HG02642 (cell line): ENCODE measurements around the gene GSTA5.
"Not testable (repeated sequence)": the region's sequence is repeated elsewhere in the genome, so short reads cannot be mapped to it uniquely, and the experiment has no call there.

Source experiments
- ATAC-seq: cut with Tn5 transposase; IDR thresholded peaks from one replicate; pipeline ENCODE4 v1.9.1; 2021; ENCODE audit warnings: mild to moderate bottlenecking; ENCODE audit not compliant: unreplicated experiment, poor library complexity

Gene GSTA5

DNA sequence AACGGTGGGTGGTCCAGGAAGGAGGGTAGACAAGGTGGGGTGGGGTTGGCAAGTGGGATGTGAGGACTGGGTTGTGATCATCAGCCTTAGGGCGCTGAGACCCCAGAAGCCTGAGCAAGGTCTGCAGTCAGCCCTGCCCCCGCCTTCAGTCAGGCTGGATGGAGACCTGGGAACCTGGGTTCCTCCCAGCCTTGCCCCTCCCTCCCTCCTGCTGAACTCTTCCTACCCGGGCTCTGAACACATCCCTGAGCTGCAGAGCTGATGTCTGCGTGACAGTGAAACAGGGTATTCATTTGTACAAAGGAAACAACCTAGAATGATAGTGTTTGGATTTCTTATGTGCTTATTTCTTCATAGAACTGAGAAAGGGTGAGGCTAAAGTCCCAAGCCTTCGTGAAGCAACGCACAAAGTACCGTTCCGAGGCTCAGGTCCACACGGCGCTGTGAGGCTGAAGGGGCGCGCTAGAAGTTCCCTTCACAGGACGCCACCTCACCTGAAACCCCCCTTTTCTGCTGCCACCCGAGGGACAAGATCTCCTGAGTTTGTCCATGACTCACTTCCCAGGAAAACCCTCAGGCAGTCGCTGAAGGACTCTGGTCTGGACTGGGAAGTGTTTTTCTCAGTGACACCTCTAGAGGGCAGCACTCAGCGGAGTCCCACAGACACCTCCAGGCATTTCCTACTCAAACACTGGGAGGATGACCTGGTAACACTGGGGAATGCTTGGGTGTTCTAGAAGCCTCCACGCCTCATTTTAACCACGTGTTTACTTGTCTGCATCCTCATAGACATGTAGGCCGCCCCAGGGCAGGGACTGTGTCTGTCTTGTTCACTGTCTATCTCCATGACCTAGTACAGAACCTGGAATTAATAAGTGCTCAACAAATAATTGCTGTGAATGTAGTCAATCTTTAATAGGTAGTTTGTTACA, 1.2 kb downstream of the GSTA5 start:
- peak; percentile 80 for ATAC-seq

GRCh38 chr6:52834481-52834880, 6.1 kb downstream of the GSTA5 start:
- no peak for ATAC-seq

- ATAC-seq: not testable (repeated sequence)
Observed at GRCh38 chr6:52830869-52831268, 9.7 kb downstream of the GSTA5 start.

DNA sequence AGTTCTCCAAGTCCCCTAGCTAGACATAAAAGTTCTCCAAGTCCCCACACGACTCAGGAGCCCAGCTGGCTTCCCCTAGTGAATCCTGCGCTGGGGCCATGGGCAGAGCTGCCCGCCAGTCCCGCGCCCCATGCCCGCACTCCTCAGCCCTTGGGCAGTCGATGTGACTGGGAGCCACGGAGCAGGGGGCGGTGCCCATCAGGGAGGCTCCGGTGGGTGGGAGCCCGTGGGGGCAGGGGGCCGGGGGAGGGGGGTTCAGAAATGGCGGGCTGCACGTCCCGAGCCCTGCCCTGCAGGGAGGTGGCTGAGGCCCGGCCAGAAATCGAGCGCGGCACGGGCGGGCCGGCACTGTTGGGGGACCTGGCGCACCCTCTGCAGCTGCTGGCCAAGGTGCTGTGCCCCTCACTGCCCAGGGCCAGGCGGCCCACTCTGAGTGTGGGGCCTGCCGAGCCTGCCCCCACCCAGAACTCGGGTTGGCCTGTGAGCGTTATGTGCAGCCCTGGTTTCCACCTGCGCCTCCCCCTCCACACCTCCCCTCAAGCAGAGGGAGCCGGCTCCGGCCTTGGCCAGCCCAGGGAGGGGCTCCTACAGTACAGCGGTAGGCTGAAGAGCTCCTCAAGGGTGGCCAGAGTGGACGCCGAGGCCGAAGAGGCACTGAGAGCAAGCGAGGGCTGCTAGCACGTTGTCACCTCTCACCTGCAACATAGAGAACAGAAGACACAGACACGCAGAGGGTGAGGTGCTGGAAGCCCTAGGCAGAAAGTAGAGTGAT, 11.4 kb downstream of the GSTA5 start:
- no peak for ATAC-seq

GRCh38 chr6:52828621-52829020, 12.0 kb downstream of the GSTA5 start:
- ATAC-seq: not testable (repeated sequence)

DNA sequence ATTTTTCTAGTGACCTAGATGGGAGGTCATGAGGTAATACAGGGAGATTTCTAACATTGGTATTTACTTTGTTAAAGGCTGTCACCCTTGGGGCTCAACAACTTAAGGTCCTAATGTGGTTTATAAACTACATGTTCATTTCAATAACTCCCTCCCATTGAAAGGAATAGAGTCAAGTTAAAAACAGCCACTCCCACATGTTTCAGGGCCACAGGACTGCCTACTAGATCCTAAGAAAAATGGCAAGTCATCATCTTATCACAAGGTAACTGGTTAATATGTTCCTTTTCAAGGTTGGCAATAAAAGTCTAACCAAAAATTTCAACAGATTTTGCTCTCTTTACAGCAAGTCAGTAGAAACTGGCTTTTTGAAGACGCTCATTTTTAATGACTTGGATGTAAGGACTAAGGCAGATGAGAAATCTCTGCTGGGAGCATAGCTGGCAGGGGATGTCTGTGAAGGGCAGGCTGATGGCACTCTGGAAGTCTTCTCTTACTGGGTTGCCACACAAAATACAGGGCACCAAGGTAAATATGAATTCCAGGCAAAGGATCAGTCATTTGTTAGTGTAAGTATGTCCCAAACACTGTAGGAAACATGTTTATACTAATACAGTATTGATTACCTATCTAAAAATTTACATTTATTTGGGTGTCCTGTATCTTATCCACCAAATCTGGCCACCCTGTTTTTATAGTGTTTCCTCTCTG, 13.4 kb downstream of the GSTA5 start:
- ATAC-seq: not testable (repeated sequence)

- ATAC-seq: no peak
Observed at GRCh38 chr6:52826513-52826912, 14.1 kb downstream of the GSTA5 start.

DNA sequence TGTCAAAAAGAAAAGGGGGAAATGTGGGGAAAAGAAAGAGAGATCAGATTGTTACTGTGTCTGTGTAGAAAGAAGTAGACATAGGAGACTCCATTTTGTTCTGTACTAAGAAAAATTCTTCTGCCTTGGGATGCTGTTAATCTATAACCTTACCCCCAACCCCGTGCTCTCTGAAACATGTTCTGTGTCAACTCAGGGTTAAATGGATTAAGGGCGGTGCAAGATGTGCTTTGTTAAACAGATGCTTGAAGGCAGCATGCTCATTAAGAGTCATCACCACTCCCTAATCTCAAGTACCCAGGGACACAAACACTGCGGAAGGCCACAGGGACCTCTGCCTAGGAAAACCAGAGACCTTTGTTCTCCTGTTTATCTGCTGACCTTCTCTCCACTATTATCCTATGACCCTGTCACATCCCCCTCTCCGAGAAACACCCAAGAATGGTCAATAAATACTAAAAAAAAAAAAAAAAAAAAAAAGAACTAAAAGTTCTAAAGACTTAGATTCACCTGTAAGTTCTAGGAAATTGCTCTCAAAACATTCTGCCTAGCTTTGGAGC, 14.6 kb downstream of the GSTA5 start:
- ATAC-seq: not testable (repeated sequence)

DNA sequence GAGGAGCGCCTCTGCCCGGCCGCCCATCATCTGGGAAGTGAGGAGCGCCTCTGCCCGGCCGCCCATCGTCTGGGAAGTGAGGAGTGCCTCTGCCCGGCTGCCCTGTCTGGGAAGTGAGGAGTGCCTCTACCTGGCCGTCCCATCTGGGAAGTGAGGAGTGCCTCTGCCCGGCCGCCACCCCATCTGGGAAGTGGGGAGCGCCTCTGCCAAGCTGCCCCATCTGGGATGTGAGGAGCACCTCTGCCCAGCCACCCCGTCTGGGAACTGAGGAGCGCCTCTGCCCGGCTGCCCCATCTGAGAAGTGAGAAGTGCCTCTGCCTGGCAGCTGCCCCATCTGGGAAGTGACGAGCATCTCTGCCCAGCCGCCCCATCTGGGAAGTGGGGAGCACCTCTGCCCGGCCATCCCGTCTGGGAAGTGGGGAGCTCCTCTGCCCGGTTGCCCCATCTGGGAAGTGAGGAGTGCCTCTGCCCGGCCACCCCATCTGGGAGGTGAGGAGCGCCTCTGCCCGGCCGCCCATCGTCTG, 15.3 kb downstream of the GSTA5 start:
- ATAC-seq: not testable (repeated sequence)

GRCh38 chr6:52821842-52822241, 18.8 kb downstream of the GSTA5 start:
- ATAC-seq: no peak

GRCh38 chr6:52820198-52820597, 20.4 kb downstream of the GSTA5 start:
- no peak for ATAC-seq

DNA sequence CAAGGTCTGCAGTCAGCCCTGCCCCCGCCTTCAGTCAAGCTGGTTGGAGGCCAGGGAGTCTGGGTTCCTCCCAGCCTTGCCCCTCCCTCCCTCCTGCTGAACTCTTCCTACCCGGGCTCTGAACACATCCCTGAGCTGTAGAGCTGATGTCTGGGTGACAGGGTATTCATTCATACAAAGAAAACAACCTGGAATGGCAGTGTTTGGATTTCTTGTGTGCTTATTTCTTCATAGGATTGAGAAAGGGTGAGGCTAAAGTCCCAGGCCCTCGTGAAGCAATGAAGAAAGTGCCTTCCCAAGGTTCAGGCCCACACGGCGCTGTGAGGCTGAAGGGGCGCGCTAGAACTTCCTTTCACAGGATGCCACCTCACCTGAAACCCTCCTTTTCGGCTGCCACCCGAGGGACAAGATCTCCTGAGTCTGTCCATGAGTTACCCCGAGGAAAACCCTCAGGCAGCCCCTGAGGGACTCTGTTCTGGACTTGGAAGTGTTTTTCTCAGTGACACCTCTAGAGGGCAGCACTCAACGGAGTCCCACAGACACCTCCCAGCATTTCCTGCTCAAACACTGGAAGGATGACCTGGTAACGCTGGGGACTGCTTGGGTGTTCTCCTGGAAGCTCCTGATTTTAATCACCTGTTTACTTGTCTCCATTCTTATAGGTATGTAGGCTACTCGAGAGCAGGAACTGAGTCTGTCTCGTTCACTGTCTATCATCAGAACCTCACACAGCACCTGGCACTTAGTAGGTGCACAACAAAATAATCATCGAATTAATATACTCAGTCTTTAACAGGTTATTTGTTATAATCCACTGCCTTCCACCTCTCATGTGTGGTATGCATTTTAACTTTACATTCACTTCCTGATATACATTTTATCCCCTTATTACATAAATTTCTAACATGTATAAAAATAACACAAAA, 25.2 kb downstream of the GSTA5 start:
- peak; percentile 85 for ATAC-seq

- ATAC-seq: not testable (repeated sequence)
Observed at GRCh38 chr6:52814545-52814944, 26.1 kb downstream of the GSTA5 start.

DNA sequence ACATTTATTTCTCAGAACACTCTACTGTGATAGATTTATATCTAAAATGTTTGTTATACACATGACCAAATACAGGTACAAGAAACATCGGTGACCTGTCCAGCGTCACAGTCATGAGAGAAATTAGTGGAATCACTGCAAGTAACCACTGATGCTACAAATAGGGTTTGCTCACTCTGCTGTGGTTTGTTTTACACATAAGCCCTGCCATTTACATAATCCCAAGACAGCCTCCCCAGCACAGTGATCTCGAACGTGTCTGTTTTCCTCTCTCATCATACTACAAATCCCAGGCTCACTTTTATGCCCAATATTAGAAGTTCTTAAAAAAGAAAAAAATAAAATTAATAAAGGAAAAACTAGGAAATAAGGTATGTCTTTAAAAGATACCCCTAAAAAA, 30.8 kb downstream of the GSTA5 start:
- ATAC-seq: not testable (repeated sequence)

DNA sequence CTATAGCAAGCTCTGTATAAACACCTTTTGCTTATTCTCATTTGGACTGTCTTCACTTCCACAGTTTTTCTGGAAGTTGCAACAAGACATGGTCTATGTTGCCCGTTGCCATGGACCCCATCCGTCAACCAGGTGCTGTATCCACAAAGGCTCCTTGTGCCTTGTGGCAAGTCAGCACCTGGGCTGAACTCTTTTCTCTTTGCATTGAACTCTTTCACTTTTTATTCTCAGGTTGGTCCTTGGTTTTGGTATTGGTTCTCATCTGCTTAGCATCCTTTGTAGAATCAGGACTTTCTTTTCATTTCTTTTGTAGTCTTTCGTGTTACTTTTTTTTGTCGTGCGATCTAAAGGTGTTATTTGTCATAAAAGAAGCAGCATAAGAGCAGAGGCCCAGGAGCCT, 32.0 kb downstream of the GSTA5 start:
- ATAC-seq: no peak

GRCh38 chr6:52803668-52804255, 36.9 kb downstream of the GSTA5 start, which contains the start of gene GSTA1:
Gene GSTA1 (minus strand): TSS chr6:52803816. CDS start chr6:52799267, 4,549 bp downstream.
- ATAC-seq: not testable (repeated sequence)

DNA sequence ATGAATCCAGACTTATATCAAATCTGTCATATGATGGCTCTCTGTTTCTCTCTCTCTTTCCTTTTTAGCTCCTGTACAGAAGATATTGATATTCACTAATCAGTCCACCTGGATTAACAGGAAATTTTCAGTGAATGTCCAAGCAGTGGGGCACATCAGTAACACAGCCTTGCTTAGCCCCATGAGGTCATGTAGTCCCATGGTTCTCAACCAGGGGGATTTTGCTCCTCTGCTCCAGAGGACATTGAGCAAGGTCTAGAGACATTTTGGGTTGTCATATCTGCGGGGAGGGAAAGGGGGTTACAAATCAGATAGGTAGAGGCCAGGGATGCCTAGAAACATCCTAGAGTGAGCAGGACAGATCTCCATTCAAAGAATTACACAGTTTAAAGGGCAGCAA, 37.8 kb downstream of the GSTA5 start:
- ATAC-seq: no peak

- no peak for ATAC-seq
Observed at GRCh38 chr6:52801188-52801841, 39.3 kb downstream of the GSTA5 start.
